ENCODE results near the gene TCP11L2.

The TCP11L2 gene

GRCh38 chr12:106290666-106291065 lies 11.9 kb upstream of the TCP11L2 start:
- H3K4me1 ChIP-seq (ENCODE audit: insufficient read depth, low read length), result no peaks in the 10 kb centered on the region
- H3K36me3 ChIP-seq (ENCODE audit: insufficient read depth, low read length), result no peaks in the 10 kb centered on the region
- H3K79me2 ChIP-seq (ENCODE audit: insufficient read depth, low read length), result no peaks in the 10 kb centered on the region
- no peak overlapping the region for H3K4me3 ChIP-seq (ENCODE audit: low read depth in 1 of 2, low read length in 2 of 2)
- TF ChIP-seq EZH2 (IDR thresholded peaks at IDR 0.05; ENCODE audit: borderline replicate concordance, low read depth, low read length, severe bottlenecking), result no peak
- TF ChIP-seq, protein P1, sequence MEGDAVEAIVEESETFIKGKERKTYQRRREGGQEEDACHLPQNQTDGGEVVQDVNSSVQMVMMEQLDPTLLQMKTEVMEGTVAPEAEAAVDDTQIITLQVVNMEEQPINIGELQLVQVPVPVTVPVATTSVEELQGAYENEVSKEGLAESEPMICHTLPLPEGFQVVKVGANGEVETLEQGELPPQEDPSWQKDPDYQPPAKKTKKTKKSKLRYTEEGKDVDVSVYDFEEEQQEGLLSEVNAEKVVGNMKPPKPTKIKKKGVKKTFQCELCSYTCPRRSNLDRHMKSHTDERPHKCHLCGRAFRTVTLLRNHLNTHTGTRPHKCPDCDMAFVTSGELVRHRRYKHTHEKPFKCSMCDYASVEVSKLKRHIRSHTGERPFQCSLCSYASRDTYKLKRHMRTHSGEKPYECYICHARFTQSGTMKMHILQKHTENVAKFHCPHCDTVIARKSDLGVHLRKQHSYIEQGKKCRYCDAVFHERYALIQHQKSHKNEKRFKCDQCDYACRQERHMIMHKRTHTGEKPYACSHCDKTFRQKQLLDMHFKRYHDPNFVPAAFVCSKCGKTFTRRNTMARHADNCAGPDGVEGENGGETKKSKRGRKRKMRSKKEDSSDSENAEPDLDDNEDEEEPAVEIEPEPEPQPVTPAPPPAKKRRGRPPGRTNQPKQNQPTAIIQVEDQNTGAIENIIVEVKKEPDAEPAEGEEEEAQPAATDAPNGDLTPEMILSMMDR (IDR thresholded peaks at IDR 0.05; ENCODE audit: borderline replicate concordance, extremely low read depth, low read length, poor library complexity, severe bottlenecking), result no peak
- no peak overlapping the region for H2AFZ ChIP-seq (ENCODE audit: low read depth, low read length)
- H3K9ac ChIP-seq (ENCODE audit: low read depth, low read length), result no peak overlapping the region
- H3K27ac ChIP-seq (ENCODE audit: low read length), result no peak overlapping the region
- DNase-seq (no peak), ATAC-seq (ENCODE audit: insufficient read depth, low read depth) (no peak)
- no peak overlapping the region for H3K4me2 ChIP-seq (ENCODE audit: insufficient read depth, low read length)
- H3K9me3 ChIP-seq (ENCODE audit: insufficient read depth, low read length, severe bottlenecking), result no peaks in the 10 kb centered on the region
- H3K27me3 ChIP-seq (ENCODE audit: insufficient read depth, low read length, poor library complexity), result peaks cover 14% of the 10 kb centered on the region
- H4K20me1 ChIP-seq (ENCODE audit: insufficient read depth, low read length), result no peaks in the 10 kb centered on the region

GRCh38 chr12:106291342-106291741 lies 11.2 kb upstream of the TCP11L2 start:
- no peaks in the 10 kb centered on the region for H3K9me3 ChIP-seq (ENCODE audit: insufficient read depth, low read length, severe bottlenecking)
- H4K20me1 ChIP-seq (ENCODE audit: insufficient read depth, low read length), result no peaks in the 10 kb centered on the region
- no peak overlapping the region for H3K27ac ChIP-seq (ENCODE audit: low read length)
- no peak overlapping the region for H3K9ac ChIP-seq (ENCODE audit: low read depth, low read length)
- H3K4me1 ChIP-seq (ENCODE audit: insufficient read depth, low read length), result no peaks in the 10 kb centered on the region
- ATAC-seq (ENCODE audit: insufficient read depth, low read depth) (no peak), DNase-seq (no peak)
- no peak overlapping the region for H2AFZ ChIP-seq (ENCODE audit: low read depth, low read length)
- H3K4me3 ChIP-seq (ENCODE audit: low read depth in 1 of 2, low read length in 2 of 2), result no peak overlapping the region
- no peaks in the 10 kb centered on the region for H3K36me3 ChIP-seq (ENCODE audit: insufficient read depth, low read length)
- H3K4me2 ChIP-seq (ENCODE audit: insufficient read depth, low read length), result no peak overlapping the region
- TF ChIP-seq EZH2 (IDR thresholded peaks at IDR 0.05; ENCODE audit: borderline replicate concordance, low read depth, low read length, severe bottlenecking), result no peak
- TF ChIP-seq, protein P1 (IDR thresholded peaks at IDR 0.05; ENCODE audit: borderline replicate concordance, extremely low read depth, low read length, poor library complexity, severe bottlenecking), result no peak
- H3K27me3 ChIP-seq (ENCODE audit: insufficient read depth, low read length, poor library complexity), result peaks cover 12% of the 10 kb centered on the region
- no peaks in the 10 kb centered on the region for H3K79me2 ChIP-seq (ENCODE audit: insufficient read depth, low read length)

- no peak overlapping the region for H3K4me3 ChIP-seq (ENCODE audit: low read depth in 1 of 2, low read length in 2 of 2)
- ATAC-seq (ENCODE audit: insufficient read depth, low read depth) (no peak), DNase-seq (no peak)
- peaks cover 12% of the 10 kb centered on the region for H3K27me3 ChIP-seq (ENCODE audit: insufficient read depth, low read length, poor library complexity)
- no peaks in the 10 kb centered on the region for H3K36me3 ChIP-seq (ENCODE audit: insufficient read depth, low read length)
- no peaks in the 10 kb centered on the region for H4K20me1 ChIP-seq (ENCODE audit: insufficient read depth, low read length)
- no peaks in the 10 kb centered on the region for H3K4me1 ChIP-seq (ENCODE audit: insufficient read depth, low read length)
- no peak overlapping the region for H2AFZ ChIP-seq (ENCODE audit: low read depth, low read length)
- H3K4me2 ChIP-seq (ENCODE audit: insufficient read depth, low read length), result no peak overlapping the region
- no peak overlapping the region for H3K27ac ChIP-seq (ENCODE audit: low read length)
- H3K9ac ChIP-seq (ENCODE audit: low read depth, low read length), result no peak overlapping the region
- no peaks in the 10 kb centered on the region for H3K9me3 ChIP-seq (ENCODE audit: insufficient read depth, low read length, severe bottlenecking)
- no peaks in the 10 kb centered on the region for H3K79me2 ChIP-seq (ENCODE audit: insufficient read depth, low read length)
- TF ChIP-seq EZH2 (IDR thresholded peaks at IDR 0.05; ENCODE audit: borderline replicate concordance, low read depth, low read length, severe bottlenecking), result no peak
- TF ChIP-seq, protein P1 (IDR thresholded peaks at IDR 0.05; ENCODE audit: borderline replicate concordance, extremely low read depth, low read length, poor library complexity, severe bottlenecking), result no peak
Observed at GRCh38 chr12:106292339-106292738, 10.2 kb upstream of the TCP11L2 start.
